Measurements from ENCODE around the gene APLP1. TPM values are rescaled to one million over a fixed set of nuclear protein-coding genes. Genes with fewer than 3 reads are reported as not detected.

The APLP1 gene
- total RNA-seq, 1 experiment from 2014 or later = 36.9 TPM

DNA sequence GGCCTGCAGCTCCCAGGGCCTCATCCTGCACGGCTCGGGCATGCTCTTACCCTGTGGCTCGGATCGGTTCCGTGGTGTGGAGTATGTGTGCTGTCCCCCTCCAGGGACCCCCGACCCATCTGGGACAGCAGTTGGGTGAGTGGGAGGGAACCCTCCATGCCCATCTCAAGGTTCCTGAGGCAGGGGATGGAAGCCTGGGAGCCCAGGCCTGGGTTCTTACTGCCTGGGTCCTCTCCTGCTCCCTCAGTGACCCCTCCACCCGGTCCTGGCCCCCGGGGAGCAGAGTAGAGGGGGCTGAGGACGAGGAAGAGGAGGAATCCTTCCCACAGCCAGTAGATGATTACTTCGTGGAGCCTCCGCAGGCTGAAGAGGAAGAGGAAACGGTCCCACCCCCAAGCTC, 3.2 kb downstream of the APLP1 start:
- Mint-ChIP-seq H3K36me3 (ENCODE audit: insufficient read depth in 1 of 3, low read depth in 3 of 3) (peaks cover 2 to 11% (median 5%) of the 10 kb centered on the region in 3 experiments), H3K9me3 (no peaks in the 10 kb centered on the region; a peak in 2 of 5 replicates), H3K4me1 (peaks cover 14 to 35% of the 10 kb centered on the region in 2 experiments), H3K27me3 (ENCODE audit: low read depth) (peaks cover 19% of the 10 kb centered on the region), H3K4me3 (no peak overlapping the region; a peak in 1 of 5 replicates), H3K27ac (no peak overlapping the region; a peak in 1 of 7 replicates)
- H3K9me3 ChIP-seq (ENCODE audit: control insufficient read depth, low read depth, low read length) = no peaks in the 10 kb centered on the region
- no peaks in the 10 kb centered on the region for H4K20me1 ChIP-seq (ENCODE audit: control insufficient read depth, insufficient read depth, insufficient read length)
- peaks cover 14% of the 10 kb centered on the region for H3K23me2 ChIP-seq (ENCODE audit: insufficient read length, low read depth, low read length, poor library complexity, severe bottlenecking)
- H3K14ac ChIP-seq (ENCODE audit: insufficient read depth, low read length) = no peak overlapping the region
- H2AK5ac ChIP-seq (ENCODE audit: insufficient read length, low read length) = no peak overlapping the region
- no peak overlapping the region for H3K4me2 ChIP-seq (ENCODE audit: insufficient read depth, insufficient read length, low read length)
- no peak overlapping the region for H4K5ac ChIP-seq (ENCODE audit: insufficient read length, low read depth, low read length)
- H4K91ac ChIP-seq (ENCODE audit: insufficient read length, low read depth, low read length) = no peak overlapping the region
- TF ChIP-seq, protein P1, sequence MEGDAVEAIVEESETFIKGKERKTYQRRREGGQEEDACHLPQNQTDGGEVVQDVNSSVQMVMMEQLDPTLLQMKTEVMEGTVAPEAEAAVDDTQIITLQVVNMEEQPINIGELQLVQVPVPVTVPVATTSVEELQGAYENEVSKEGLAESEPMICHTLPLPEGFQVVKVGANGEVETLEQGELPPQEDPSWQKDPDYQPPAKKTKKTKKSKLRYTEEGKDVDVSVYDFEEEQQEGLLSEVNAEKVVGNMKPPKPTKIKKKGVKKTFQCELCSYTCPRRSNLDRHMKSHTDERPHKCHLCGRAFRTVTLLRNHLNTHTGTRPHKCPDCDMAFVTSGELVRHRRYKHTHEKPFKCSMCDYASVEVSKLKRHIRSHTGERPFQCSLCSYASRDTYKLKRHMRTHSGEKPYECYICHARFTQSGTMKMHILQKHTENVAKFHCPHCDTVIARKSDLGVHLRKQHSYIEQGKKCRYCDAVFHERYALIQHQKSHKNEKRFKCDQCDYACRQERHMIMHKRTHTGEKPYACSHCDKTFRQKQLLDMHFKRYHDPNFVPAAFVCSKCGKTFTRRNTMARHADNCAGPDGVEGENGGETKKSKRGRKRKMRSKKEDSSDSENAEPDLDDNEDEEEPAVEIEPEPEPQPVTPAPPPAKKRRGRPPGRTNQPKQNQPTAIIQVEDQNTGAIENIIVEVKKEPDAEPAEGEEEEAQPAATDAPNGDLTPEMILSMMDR (conservative IDR thresholded peaks at IDR 0.05) = no peak
- H3K23ac ChIP-seq (ENCODE audit: insufficient read length, low read depth, low read length) = no peak overlapping the region
- H2BK12ac ChIP-seq (ENCODE audit: insufficient read length, low read depth, low read length) = no peak overlapping the region
- H3T11ph ChIP-seq (ENCODE audit: low read length) = no peak overlapping the region
- H3K4me1 ChIP-seq (ENCODE audit: insufficient read depth, low read length) = peaks cover 8% of the 10 kb centered on the region; the same call in 1 of the 2 replicates
- H2BK5ac ChIP-seq (ENCODE audit: insufficient read length, low read length) = no peak overlapping the region
- H3K4ac ChIP-seq (ENCODE audit: low read depth, low read length) = no peak overlapping the region
- H3K56ac ChIP-seq (ENCODE audit: insufficient read length, low read depth, low read length) = no peak overlapping the region
- H3K79me2 ChIP-seq (ENCODE audit: insufficient read depth, low read length) = no peaks in the 10 kb centered on the region
- WGBS (ENCODE audit: extremely low coverage, insufficient read length, low lambda C conversion rate) = no CpG with 5 or more reads among the region's 12 CpGs
- H2BK20ac ChIP-seq (ENCODE audit: low read depth, low read length, poor library complexity, severe bottlenecking) = no peak overlapping the region
- H3K9ac ChIP-seq (ENCODE audit: extremely low read depth, insufficient read length, low read length) = no peak overlapping the region
- no peak overlapping the region for H3K18ac ChIP-seq (ENCODE audit: insufficient read length, low read depth, low read length)
- no peak overlapping the region for H2BK15ac ChIP-seq (ENCODE audit: low read depth, low read length)
- no peak overlapping the region for H2BK120ac ChIP-seq (ENCODE audit: low read depth, low read length, poor library complexity, severe bottlenecking)
- H3K27me3 ChIP-seq (ENCODE audit: insufficient read depth, low read length) = peaks cover 5% of the 10 kb centered on the region; the same call in 1 of the 2 replicates
- H2AFZ ChIP-seq (ENCODE audit: low read length) = no peak overlapping the region
- DNase-seq = no peak
- no peak overlapping the region for H4K8ac ChIP-seq (replicated peaks; ENCODE audit: insufficient read length, low read depth, low read length)
- no peaks in the 10 kb centered on the region for H3K79me1 ChIP-seq (ENCODE audit: insufficient read depth, low read depth, low read length, poor library complexity, severe bottlenecking)
- no peak overlapping the region for H3K27ac ChIP-seq (ENCODE audit: insufficient read length, low read depth, low read length)
